HG03342 (cell line): Measurements from ENCODE around the gene CLSTN3.

Source experiments
- ATAC-seq: cut with Tn5 transposase; IDR thresholded peaks from one replicate; pipeline ENCODE4 v1.9.1; 2021; ENCODE audit warnings: mild to moderate bottlenecking, moderate library complexity; ENCODE audit not compliant: unreplicated experiment

The CLSTN3 gene

GRCh38 chr12:7129872-7130691, at the start of gene CLSTN3:
Gene CLSTN3, plus strand, starts transcription at chr12:7130371. Its CDS starts 278 bp downstream, at chr12:7130649.
- ATAC-seq = peak; percentile 78

GRCh38 chr12:7081037-7081436, 49.1 kb upstream of the CLSTN3 start:
- no peak for ATAC-seq

DNA sequence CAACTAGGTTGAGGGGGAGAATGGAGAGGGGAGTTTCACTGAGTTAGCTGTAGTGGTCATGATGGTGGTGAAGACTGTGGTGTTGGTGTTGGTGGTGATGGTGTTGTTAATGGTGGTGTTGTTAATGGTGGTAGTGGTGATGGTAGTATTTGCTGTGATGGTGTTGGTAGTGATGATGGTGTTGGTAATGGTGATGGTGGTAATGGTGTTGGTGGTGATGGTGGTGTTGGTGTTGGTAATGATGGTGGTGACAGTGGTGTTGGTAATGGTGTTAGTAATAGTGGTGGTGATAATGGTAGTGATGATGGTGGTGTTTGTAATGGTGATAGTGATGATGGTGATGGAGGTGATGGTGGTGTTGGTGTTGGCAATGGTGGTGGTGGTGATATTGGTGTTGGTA, 47.0 kb upstream of the CLSTN3 start:
- ATAC-seq = no peak

GRCh38 chr12:7089196-7089871, 40.8 kb upstream of the CLSTN3 start:
- ATAC-seq = no peak

- ATAC-seq = no peak
Observed at GRCh38 chr12:7090222-7090998, 39.8 kb upstream of the CLSTN3 start.

GRCh38 chr12:7091171-7091570, 39.0 kb upstream of the CLSTN3 start:
- ATAC-seq = no peak

GRCh38 chr12:7091660-7092228, 38.4 kb upstream of the CLSTN3 start:
- no peak for ATAC-seq

DNA sequence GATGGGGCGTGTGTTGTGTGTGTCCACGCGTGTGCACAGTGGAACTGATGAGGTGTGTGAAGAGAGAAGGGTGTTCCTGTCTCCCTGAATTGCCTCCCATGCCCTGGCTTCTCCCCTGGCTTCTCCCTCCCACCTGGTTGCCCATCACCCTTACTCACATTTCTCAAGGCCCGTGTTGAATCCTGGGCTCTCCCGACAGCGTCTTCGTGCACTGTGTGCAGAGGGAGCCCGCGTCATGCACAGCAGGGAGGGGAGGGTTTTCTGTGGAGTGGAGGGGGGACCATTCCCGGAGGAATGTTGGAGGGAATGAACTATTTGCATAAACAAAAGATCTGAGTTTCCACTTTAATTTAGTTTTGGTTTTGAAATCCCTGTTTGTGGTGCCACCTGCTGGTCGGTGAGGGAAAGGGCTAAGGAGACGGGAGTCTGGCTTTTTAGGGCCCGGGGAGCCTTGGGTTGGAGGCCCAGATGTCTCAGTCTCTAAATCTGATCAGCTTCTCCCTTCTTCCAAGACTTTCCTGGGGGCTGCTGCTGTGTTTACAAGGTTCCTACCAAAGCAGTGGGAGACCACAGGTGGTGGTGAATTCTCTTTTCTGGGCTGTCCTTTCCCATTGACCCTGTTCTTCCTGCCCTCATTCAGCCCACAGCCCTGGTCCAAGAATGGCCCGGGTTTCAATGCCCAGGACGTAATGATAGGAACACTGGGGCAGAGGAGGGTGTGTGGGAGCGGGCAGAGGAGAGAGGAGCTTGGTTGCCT, 37.8 kb upstream of the CLSTN3 start, which contains the start of gene C1R:
C1R (minus strand) TSS at position 217 of the 757 bp plus-strand sequence; CDS start at position 160, 57 bp downstream.
- peak; percentile 49 for ATAC-seq

GRCh38 chr12:7092986-7093460, 37.1 kb upstream of the CLSTN3 start:
- ATAC-seq = no peak

- ATAC-seq = no peak
Observed at GRCh38 chr12:7093486-7093885, 36.7 kb upstream of the CLSTN3 start.

DNA sequence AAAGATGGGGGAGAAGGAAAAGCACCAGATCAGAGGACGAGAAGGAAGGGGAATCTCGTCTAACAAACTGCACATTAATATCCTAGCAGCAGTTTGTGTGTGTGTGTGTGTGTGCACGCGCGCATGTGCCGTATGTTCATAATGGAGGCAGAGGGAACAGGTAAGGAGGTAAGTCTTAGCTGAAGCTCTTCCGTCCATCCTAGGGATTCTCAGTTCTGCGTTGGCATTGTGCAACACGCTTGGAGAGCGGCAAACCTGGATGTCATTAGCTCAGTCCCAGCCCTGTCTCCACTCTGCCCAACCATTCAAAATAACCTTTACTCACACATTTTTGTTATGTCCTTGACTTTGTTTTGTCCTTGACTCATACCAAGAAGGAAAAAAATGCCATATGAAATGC, 36.3 kb upstream of the CLSTN3 start:
- ATAC-seq = no peak

- ATAC-seq = no peak
Observed at GRCh38 chr12:7096006-7096932, 33.9 kb upstream of the CLSTN3 start.

DNA sequence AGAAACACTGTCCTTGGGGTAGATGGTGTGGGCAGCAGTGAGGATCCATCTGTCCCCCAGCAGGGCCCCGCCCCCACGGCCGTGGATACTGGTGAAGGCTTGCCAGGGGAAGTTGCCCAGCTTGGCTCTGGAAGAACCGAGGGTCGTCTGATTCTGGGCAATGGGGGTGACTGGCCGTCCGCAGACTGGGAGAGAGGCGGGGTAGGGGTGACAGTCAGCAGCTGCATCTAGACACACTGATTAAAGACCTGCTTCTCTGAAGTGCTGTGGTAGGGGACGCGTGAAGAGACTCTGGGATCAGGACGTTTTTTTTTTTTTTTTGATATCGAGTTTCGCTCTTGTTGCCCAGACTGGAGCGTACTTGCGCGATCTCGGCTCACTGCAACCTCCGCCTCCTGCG, 33.2 kb upstream of the CLSTN3 start:
- no peak for ATAC-seq

DNA sequence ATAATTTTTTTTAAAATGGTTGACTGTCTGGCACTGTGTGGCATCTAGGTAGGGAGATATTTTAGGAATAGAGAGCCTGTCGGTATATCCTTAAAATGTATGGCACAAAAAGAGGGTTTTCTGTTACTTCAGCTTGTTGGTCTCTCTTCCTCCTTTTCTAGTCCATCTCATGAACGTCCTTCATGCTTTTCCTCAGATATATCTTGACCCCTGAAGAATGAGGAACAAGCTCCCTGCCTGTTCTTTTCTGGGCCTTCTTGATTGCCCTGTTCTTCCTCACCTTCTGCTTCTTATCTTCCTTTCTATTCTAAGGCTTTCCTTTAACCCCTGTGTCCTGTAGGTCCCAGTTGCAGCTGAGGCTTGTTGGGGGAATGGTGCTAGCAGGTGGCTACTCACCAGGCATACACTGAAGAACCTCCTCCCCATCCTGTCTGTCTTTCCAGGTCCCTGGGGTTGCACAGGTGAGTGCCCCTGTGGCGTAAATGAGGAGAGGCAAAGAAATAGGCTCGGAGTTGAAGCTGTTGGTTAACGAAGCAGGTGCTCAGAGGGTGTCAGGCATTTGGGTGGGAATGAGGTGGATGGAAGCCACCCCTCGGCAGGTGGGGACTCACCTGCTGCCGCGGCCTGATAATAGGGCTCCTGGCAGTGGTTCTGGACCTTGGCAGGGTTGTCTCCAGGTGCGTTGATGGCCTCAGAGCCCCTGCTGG, 30.7 kb upstream of the CLSTN3 start:
- ATAC-seq = no peak

DNA sequence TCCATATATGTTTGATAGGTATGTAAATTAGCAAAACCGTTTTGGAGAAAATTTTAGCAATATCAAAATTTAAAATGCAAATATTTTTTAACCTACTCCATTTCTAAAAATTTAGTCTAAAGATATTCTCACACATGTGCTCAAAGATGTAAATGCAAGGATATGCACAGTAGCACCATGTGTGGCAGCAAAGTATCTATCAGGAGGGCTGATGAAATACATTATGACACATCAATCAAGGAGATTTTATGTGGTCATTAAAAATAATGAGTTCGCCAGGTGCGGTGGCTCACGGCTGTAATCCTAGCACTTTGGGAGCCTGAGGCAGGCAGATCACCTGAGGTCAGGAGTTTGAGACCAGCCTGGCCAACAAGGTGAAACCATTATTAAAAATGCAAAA, 29.9 kb upstream of the CLSTN3 start:
- ATAC-seq = no peak

- ATAC-seq = no peak
Observed at GRCh38 chr12:7101047-7101693, 29.0 kb upstream of the CLSTN3 start.

GRCh38 chr12:7101694-7102131, 28.5 kb upstream of the CLSTN3 start:
- no peak for ATAC-seq

GRCh38 chr12:7102582-7102981, 27.6 kb upstream of the CLSTN3 start:
- no peak for ATAC-seq
